ENCODE results near the gene TTC16.

TTC16 gene

GRCh38 chr9:127698386-127698785, 17.5 kb upstream of the TTC16 start:
- no peak for DNase-seq

GRCh38 chr9:127698985-127699670, 16.8 kb upstream of the TTC16 start:
- DNase-seq, result no peak

DNA sequence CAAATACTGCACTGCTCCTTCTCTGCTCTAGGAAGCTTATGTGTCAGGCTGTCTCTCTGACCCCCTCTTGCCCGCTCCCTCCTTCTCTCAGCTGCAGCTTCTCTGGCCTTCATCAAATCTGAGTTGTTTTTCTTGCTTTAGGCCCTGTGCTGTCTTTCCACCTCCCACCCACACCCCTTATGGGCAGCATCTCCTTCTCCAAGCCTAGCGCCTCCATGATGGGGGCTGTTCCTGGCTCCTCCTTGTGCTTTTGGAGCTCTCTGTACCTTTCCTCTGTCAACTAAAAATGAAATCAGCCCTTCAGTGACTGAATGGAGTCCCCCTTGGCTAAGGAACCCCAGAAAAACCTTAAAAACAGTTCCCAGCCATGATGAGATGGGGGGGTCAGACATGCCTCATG, 15.7 kb upstream of the TTC16 start:
- DNase-seq, result no peak

- no peak for DNase-seq
Measured at GRCh38 chr9:127700594-127701255, 15.2 kb upstream of the TTC16 start.

DNA sequence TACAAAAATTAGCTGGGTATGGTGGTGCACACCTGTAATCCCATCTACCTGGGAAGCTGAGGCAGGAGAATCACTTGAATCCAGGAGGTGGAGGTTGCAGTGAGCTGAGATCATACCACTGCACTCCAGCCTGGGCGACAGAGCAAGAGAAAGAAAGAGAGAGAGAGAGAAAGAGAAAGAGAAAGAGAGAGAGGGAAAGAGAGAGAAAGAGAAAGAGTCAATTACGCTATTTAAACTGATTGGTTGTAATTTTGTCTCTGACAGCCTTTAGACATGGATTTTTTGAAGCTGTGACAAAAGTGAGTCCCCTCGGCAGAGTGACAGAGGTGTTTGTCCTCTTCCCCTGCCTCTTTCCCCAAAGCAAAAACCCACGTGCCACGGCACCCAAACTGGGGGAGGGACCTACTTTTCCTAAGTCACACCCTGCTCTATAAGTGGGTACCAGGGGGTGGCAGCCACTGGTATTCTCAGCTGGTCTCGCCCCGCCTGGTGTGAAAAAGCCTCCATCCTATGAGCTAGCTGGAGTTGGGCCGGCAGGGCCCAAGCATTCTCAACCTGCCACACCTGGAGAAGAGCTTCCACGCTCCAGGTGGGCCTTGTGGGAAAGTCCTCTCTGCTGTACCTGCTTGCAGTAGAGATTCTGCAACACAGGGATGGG, 12.5 kb upstream of the TTC16 start:
- no peak for DNase-seq

GRCh38 chr9:127705577-127706379, 10.1 kb upstream of the TTC16 start:
- DNase-seq, result no peak

GRCh38 chr9:127706836-127707241, 9.0 kb upstream of the TTC16 start, which contains the start of gene CFAP157:
CFAP157 (plus strand) TSS chr9:127706988; CDS start chr9:127707032, 44 bp downstream.
- DNase-seq, result no peak

DNA sequence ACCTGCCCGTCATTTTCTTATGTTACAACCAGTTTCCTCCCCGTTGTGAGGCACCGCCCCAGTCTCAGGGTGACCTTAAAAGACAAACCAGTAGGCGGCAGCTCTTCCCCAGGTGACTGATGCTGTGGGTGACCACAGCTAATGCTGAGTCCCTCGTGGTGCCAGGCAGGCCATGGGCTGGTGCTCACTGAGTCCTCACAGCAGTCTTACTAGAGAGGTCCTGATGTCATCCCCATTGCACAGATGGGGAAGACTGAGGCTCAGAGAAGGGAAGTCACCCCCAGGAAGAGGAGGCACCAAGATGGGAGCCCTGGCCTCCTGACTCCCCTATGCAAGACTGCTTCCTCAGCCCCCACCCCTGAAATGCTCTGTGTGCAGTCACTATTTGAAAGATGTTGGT, 8.1 kb upstream of the TTC16 start:
- no peak for DNase-seq

DNA sequence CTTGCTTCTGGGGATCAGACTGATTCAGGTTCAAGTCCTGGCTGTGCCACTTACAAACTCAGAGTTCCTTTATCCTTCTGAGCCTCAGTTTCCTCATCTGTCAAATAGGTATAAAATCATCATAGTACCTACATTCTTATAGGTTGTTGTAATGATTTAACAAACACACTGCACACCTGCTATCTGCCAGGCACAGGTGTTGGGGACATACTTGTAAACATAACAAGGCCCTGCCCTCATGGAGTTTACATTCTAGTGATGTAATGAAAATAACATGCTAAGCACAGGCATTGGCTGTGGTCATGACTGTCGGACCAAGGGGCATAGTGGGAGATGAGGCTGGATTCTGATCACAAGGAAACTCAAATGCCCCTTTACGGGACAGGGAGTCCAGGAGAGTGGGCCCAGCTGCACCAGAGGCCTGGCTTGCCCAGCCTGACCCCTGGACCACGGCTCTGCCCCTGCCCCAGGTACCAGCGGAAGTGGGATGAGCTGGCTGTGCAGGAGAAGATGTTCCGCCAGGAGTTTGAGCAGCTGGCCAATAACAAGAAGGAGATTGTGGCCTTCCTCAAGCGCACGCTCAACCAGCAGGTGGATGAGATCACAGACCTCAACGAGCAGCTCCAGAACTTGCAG, 6.8 kb upstream of the TTC16 start:
- no peak for DNase-seq

GRCh38 chr9:127710204-127710783, 5.6 kb upstream of the TTC16 start:
- DNase-seq, result no peak

DNA sequence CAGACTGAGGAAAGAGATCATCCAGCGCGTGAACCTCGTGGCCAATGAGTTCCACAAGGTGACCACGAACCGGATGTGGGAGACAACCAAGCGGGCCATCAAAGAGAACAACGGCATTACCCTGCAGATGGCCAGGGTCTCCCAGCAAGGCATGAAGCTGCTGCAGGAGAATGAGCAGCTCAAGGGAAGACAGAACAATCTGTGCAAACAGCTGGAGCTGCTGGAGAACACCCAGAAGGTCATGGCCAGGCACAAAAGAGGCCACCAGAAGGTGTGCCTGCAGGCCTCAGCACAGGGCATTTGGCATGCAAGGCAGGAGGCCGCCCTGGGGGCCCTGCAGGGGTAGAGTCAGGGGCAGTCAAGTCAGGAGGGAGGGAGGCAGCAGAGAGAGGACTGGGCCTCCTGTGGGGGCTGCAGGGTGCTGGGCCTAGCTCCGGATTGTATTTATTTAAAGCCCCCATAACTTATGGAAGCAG, 4.6 kb upstream of the TTC16 start:
- no peak for DNase-seq

DNA sequence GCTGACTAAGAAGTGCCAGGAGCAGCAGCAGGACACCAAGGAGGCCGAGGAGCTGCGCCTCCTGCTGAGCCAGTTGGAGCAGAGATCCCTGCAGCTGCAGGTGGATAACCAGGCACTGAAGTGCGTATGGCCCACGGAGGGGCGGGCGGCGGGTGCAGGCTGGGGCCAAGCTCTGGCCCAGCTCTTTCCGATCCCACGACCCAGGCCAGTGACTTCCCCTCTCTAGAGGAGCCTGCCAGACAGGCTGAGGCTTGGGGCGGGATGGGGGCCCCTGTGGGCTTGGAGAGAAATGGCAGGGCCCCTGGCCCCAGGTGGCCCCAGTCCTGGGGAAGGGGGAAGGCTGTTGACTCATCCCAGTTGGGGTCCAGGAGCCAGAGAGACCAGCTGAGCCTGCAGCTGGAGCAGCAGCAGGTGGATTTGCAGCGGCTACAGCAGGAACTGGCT, 4.0 kb upstream of the TTC16 start:
- DNase-seq, result no peak

GRCh38 chr9:127712371-127712770, 3.5 kb upstream of the TTC16 start:
- no peak for DNase-seq

DNA sequence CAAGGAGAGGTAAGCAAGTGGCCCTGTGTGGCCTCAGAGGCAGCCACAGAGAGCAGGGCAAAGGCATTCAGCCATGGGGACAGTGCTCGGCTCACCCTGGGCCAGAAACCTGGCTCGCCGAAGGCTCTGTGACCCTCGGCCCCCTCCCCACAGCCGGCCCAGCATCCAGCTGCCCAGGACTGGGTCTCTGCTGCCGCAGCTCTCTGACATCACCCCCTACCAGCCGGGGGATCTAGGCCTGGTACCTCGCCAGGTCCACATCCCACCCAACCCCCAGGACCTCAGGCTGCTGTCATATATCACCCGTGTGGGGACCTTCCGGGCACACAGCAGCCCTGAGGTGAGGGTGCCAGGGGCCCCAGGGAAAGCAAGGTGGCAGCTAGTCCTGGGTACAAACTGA, 3.0 kb upstream of the TTC16 start:
- no peak for DNase-seq

DNA sequence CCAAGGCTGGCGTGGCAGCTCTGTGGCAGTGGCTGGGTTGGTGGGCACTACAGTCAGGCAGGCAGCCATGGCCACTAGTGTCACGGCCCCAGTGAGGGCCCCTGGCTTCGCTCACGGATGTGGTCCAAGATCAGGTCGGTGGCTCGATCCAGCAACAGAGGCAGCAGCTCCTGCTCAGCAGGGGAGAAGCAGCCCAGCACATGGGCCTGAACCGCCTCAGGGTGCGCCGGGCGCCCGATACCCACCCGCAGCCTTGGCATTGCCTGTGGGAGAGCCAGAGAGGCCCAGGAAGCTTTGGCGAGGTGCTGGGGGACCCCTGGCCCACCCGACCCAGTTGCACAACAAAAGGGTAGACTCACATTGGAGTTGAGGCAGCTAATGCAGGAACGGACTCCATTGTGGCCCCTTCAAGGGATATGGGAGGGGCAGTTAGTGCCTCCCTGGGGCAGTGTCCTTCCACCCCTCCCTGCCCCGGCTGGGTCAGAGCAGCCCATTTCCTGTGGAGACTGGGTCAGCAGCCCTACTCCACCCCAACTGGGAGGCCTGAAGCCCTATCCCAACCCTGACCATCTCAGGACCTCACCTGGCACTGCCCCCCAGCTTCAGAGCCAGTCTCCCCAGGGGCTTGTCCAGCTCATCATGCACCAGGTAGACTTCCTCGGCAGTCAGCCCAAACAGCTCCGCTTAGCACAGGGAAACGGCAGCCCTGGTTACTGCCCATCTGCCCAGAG, 1.7 kb upstream of the TTC16 start:
- DNase-seq, result no peak

- no peak for DNase-seq
Measured at GRCh38 chr9:127714951-127715469, 869 bp upstream of the TTC16 start.

GRCh38 chr9:127716412-127716811, 533 bp downstream of the TTC16 start:
- DNase-seq, result no peak

- DNase-seq, result no peak
Measured at GRCh38 chr9:127717766-127718165, 1.9 kb downstream of the TTC16 start.

DNA sequence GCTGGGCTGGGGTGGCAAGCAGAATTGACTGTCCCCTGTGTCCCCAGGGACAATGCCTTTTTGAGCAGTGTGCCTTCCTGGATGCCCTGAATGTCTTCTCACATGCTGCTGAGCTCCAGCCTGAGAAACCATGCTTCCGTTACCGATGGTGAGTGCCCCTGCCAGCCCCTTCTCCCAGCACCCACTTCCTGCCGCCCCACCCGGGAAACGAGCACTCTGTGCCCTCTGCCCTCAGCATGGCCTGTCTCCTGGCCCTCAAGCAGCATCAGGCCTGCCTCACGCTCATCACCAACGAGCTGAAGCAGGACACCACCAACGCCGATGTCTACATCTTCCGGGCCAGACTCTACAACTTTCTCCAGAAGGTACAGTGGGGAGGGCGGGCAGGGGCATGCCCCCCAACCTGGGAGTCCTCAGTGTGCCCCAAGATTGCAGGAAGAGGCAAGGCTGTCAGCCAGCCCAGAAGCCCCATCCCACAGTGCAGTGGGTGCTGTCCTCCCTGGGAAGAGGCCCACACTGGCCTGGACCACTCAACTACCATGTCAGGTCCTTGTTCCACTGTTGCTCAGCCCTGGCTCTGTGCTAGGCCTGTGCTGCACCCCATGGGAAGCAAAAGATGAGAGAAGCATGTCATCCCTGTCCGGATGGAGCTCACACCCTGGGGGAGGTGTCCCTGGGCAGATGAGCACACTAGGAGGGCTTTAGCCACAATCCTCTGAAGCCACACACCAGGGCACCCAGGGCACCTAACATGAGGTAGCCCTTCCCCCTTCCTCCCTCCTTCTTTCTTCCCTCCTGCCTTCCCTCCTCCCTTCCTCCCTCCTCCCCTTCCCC, 4.4 kb downstream of the TTC16 start:
- no peak for DNase-seq

GRCh38 chr9:127720865-127721227, 5.0 kb downstream of the TTC16 start:
- no peak for DNase-seq

All from NCI-H1105 treated with DMSO at 0.1 percent for 48 hours (cell line).